Mesenchymal stem cell (in vitro differentiated cells and primary cell): ENCODE measurements around the gene CDHR5.

Experiments
- DNase-seq: peaks from one replicate; pipeline ENCODE4 v3.0.0-alpha.2; 2013
- H2AFZ ChIP-seq: one replicate; pipeline ENCODE4 v1.6.1; 2013; ENCODE audit warnings: low read depth, mild to moderate bottlenecking, control low read depth, inconsistent platforms, low read length, moderate library complexity
- H2AK5ac ChIP-seq: 2 replicates; pipeline ENCODE4 v1.6.1; 2013; ENCODE audit warnings: low read length, moderate library complexity, mild to moderate bottlenecking, inconsistent platforms; ENCODE audit not compliant: severe bottlenecking
- H2BK120ac ChIP-seq: one replicate; pipeline ENCODE4 v1.6.1; 2013; ENCODE audit warnings: low read depth, mild to moderate bottlenecking, inconsistent platforms, low read length, moderate library complexity
- H2BK12ac ChIP-seq, 2 experiments: one replicate each; pipeline ENCODE4 v1.6.1; 2013; ENCODE audit warnings: inconsistent platforms in 2 of 2, low read length in 2 of 2, mild to moderate bottlenecking in 2 of 2, moderate library complexity in 2 of 2, control low read depth in 1 of 2
- H2BK15ac ChIP-seq: one replicate; pipeline ENCODE4 v1.6.1; 2013; ENCODE audit warnings: mild to moderate bottlenecking, low read depth, inconsistent platforms; ENCODE audit not compliant: poor library complexity, severe bottlenecking
- H2BK5ac ChIP-seq: 2 replicates; pipeline ENCODE4 v1.6.1; 2013; ENCODE audit warnings: low read depth, mild to moderate bottlenecking, low read length, control low read depth, inconsistent platforms; ENCODE audit not compliant: poor library complexity, severe bottlenecking
- H3K14ac ChIP-seq, 2 experiments: one replicate each; pipeline ENCODE4 v1.6.1; 2013; ENCODE audit warnings: inconsistent platforms in 2 of 2, low read length in 2 of 2, control low read depth in 1 of 2, mild to moderate bottlenecking in 1 of 2, moderate library complexity in 1 of 2
- H3K18ac ChIP-seq, 2 experiments: one replicate each; pipeline ENCODE4 v1.6.1; 2013; ENCODE audit warnings: inconsistent platforms in 2 of 2, low read length in 2 of 2, control low read depth in 1 of 2, low read depth in 1 of 2, mild to moderate bottlenecking in 1 of 2
- H3K23ac ChIP-seq, 2 experiments: one replicate each; pipeline ENCODE4 v1.6.1; 2013; ENCODE audit warnings: inconsistent platforms in 2 of 2, low read length in 2 of 2, mild to moderate bottlenecking in 2 of 2, moderate library complexity in 2 of 2, control low read depth in 1 of 2
- H3K27ac ChIP-seq: 2 replicates; pipeline ENCODE4 v1.5.1; 2013; ENCODE audit warnings: mild to moderate bottlenecking, moderate library complexity, low read length, control low read depth, inconsistent platforms; ENCODE audit not compliant: poor library complexity, severe bottlenecking
- H3K27me3 ChIP-seq, 2 experiments: 2 replicates each; pipeline versions ENCODE4 v1.6.1 to v1.7.0; 2013; ENCODE audit warnings: low read length in 2 of 2, mild to moderate bottlenecking in 2 of 2, moderate library complexity in 2 of 2, control low read depth in 1 of 2, inconsistent platforms in 1 of 2; ENCODE audit not compliant: control insufficient read depth in 1 of 2, insufficient read depth in 1 of 2
- H3K36me3 ChIP-seq, 2 experiments: 2 replicates each; pipeline versions ENCODE4 v1.6.1 to v1.7.0; 2013; ENCODE audit warnings: low read length in 2 of 2, control low read depth in 1 of 2, inconsistent platforms in 1 of 2, low read depth in 1 of 2, mild to moderate bottlenecking in 1 of 2; ENCODE audit not compliant: insufficient read depth in 2 of 2, control insufficient read depth in 1 of 2
- H3K4ac ChIP-seq, 2 experiments: one replicate each; pipeline ENCODE4 v1.6.1; 2013; ENCODE audit warnings: inconsistent platforms in 2 of 2, low read length in 2 of 2, mild to moderate bottlenecking in 2 of 2, moderate library complexity in 2 of 2, control low read depth in 1 of 2, low read depth in 1 of 2
- H3K4me1 ChIP-seq: 2 replicates; pipeline ENCODE4 v1.6.1; 2013; ENCODE audit warnings: low read depth, low read length, control low read depth; ENCODE audit not compliant: control insufficient read depth, insufficient read depth
- H3K4me2 ChIP-seq: 2 replicates; pipeline ENCODE4 v1.6.1; 2013; ENCODE audit warnings: low read length, mild to moderate bottlenecking, inconsistent platforms; ENCODE audit not compliant: poor library complexity, severe bottlenecking
- H3K4me3 ChIP-seq, 2 experiments: 2 replicates each; pipeline versions ENCODE4 v1.5.1 to v1.7.0; 2013; ENCODE audit warnings: low read length in 2 of 2, mild to moderate bottlenecking in 2 of 2, control low read depth in 1 of 2, low read depth in 1 of 2; ENCODE audit not compliant: insufficient read depth in 1 of 2
- H3K79me1 ChIP-seq: replicated peaks from 2 replicates; pipeline ENCODE4 v1.6.1; 2013; ENCODE audit warnings: mild to moderate bottlenecking, control low read depth, low read length, inconsistent platforms; ENCODE audit not compliant: poor library complexity, severe bottlenecking
- H3K9ac ChIP-seq: 2 replicates; pipeline ENCODE4 v1.7.0; 2013; ENCODE audit warnings: mild to moderate bottlenecking, low read length, moderate library complexity
- H3K9me3 ChIP-seq: 2 replicates; pipeline ENCODE4 v1.7.0; 2013; ENCODE audit warnings: mild to moderate bottlenecking, low read length; ENCODE audit not compliant: control insufficient read depth
- H4K8ac ChIP-seq: one replicate; pipeline ENCODE4 v1.6.1; 2013; ENCODE audit warnings: inconsistent platforms, mild to moderate bottlenecking, low read length, moderate library complexity
- H4K91ac ChIP-seq: one replicate; pipeline ENCODE4 v1.6.1; 2013; ENCODE audit warnings: mild to moderate bottlenecking, low read length, inconsistent platforms
- WGBS: methylation state at CpG from one replicate; pipeline ENCODE4 v1.1.7; 2013; ENCODE audit warnings: mixed read lengths; 5-methylcytosine and 5-hydroxymethylcytosine counted together

The CDHR5 gene

DNA sequence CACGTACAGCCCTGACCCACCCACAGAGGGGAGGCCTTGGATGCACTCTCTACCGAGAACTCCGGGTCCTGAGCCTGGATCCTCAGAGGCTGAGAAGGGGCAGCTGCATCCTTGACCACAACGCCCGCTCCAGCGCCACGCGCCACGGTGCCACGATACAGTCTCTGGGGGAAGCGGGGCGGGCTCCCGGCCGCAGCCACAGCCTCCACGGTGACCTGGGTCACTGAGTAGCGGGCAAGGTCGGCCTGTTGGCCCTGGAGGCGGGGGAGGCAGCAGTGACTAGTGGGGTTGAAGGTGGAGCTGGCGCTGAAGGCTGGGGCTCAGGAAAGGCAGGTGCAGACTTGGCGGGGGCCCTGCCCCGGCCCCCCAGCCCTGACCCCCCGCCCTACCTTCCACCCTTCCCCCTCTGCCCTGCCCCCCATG is 5.1 kb downstream of the CDHR5 start:
- Histone ChIP-seq H3K4me3 (no peak overlapping the region), H3K79me1 (peaks cover 26% of the 10 kb centered on the region), H3K27ac (no peak overlapping the region), H4K8ac (no peak overlapping the region), H2BK12ac (no peak overlapping the region), H2BK5ac (no peak overlapping the region), H3K18ac (no peak overlapping the region), H2AFZ (no peak overlapping the region), H3K4ac (no peak overlapping the region), H4K91ac (no peak overlapping the region), H3K36me3 (peaks cover 8 to 74% of the 10 kb centered on the region in 2 experiments), H3K4me2 (no peak overlapping the region), H3K4me1 (peaks cover 26% of the 10 kb centered on the region), H2BK120ac (no peak overlapping the region), H3K27me3 (peaks cover 0 to 2% of the 10 kb centered on the region in 2 experiments), H3K9ac (no peak overlapping the region), H3K9me3 (no peaks in the 10 kb centered on the region), H3K23ac (no peak overlapping the region), H2BK15ac (no peak overlapping the region), H2AK5ac (no peak overlapping the region), H3K14ac (no peak overlapping the region)
- 96% methylated on average over 16 of the region's 22 CpGs for WGBS
- no peak for DNase-seq

DNA sequence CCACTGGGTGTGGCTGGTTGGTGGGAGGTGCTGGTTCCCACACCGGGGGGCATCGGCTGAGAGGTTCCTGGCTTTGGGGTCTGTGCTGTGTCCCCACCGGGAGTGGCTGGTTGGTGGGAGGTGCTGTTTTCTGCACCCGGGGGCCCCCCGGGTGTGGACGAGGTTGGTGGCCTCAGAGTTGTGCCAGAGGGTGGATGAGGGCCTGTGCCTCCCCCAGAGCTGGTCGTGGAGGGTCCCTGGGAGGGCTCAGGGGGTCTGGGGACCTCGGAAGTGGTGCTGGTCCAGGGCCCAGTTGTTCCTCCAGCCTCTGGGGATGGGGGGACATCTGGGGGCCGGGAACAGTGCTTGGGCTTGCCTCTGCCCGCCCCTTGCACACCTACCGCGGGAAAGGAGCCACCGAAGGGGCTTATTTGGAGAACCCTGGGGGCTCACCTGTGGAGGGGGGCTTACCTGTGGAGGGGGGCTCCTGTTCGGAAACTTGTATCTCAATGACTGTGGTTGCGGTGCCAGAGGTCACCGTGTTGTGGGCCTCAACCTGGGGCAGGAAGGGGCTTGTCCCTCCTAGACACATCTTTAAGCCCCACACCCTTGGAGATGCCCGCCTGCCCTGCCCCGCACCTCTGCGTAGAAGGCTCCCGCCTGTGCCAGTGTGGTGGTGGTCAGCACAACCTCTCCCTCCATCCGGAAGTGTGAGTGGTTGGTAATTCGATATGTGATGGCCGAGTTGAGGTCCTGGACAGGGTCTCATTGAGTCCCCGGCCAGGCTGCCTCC is 5.7 kb downstream of the CDHR5 start:
- Histone ChIP-seq H3K4me3 (peak overlapping the region in 1 of 2 experiments; percentile 26), H3K23ac (no peak overlapping the region), H2BK5ac (no peak overlapping the region), H2AFZ (no peak overlapping the region), H3K18ac (no peak overlapping the region), H4K91ac (no peak overlapping the region), H3K4me2 (no peak overlapping the region), H3K4me1 (peaks cover 29% of the 10 kb centered on the region), H3K9ac (no peak overlapping the region), H2BK120ac (no peak overlapping the region), H3K27ac (no peak overlapping the region), H2BK12ac (no peak overlapping the region), H3K27me3 (no peaks in the 10 kb centered on the region), H4K8ac (no peak overlapping the region), H3K36me3 (peaks cover 8 to 74% of the 10 kb centered on the region in 2 experiments), H2AK5ac (no peak overlapping the region), H2BK15ac (no peak overlapping the region), H3K4ac (no peak overlapping the region), H3K14ac (no peak overlapping the region), H3K9me3 (no peaks in the 10 kb centered on the region), H3K79me1 (peaks cover 30% of the 10 kb centered on the region)
- no peak for DNase-seq
- WGBS = 94% methylated on average over 22 of the region's 24 CpGs

DNA sequence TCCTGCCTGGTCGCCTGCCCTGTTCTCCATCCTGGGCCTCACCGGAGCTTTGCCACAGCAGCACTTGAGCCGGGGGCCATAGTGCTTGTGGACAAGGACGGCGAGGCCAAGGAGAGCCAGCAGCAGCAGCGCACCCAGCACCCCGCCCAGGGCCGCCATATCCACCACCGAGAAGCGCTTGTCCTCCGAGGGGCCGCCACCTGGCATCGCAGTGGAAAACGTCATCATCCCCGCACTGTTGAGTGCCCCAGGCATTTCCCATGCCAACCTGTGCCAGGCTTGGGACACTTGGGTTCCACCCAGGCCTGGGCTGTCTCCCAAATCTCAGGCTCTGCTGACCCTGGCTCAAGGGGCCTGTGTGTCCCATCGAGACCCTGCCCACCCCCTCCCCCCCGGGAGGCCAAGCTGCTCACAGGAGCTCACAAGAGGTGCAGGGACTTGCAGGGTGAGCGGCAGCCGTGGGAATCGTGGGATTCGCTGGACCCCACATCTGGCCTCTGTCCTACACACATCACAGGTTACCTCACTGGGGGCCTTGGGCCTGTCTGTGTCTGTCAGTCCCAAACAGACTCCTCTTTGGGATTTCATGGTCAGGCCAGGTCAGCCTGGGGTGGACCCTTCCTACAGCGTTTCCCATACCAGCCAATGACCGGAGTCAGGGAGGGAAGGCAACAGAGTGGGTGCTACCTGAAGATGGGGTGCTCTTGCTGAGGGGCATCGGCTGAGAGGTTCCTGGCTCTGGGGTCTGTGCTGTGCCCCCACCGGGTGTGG is 6.7 kb downstream of the CDHR5 start:
- WGBS = 94% methylated on average over 25 of the region's 25 CpGs
- H2BK5ac ChIP-seq = no peak overlapping the region
- no peak for DNase-seq
- H3K4me2 ChIP-seq = no peak overlapping the region
- H3K18ac ChIP-seq = no peak overlapping the region
- no peak overlapping the region for H2AK5ac ChIP-seq
- H3K14ac ChIP-seq = no peak overlapping the region
- no peak overlapping the region for H3K4ac ChIP-seq
- no peak overlapping the region for H2BK15ac ChIP-seq
- no peak overlapping the region for H3K4me3 ChIP-seq
- no peak overlapping the region for H4K8ac ChIP-seq
- no peak overlapping the region for H2BK120ac ChIP-seq
- peaks cover 32% of the 10 kb centered on the region for H3K79me1 ChIP-seq
- H2BK12ac ChIP-seq = no peak overlapping the region
- H3K36me3 ChIP-seq = peaks cover 11 to 76% of the 10 kb centered on the region in 2 experiments
- H2AFZ ChIP-seq = no peak overlapping the region
- H3K4me1 ChIP-seq = peaks cover 35% of the 10 kb centered on the region
- no peak overlapping the region for H4K91ac ChIP-seq
- H3K27me3 ChIP-seq = no peaks in the 10 kb centered on the region
- no peak overlapping the region for H3K9ac ChIP-seq
- no peaks in the 10 kb centered on the region for H3K9me3 ChIP-seq
- H3K23ac ChIP-seq = no peak overlapping the region
- no peak overlapping the region for H3K27ac ChIP-seq

DNA sequence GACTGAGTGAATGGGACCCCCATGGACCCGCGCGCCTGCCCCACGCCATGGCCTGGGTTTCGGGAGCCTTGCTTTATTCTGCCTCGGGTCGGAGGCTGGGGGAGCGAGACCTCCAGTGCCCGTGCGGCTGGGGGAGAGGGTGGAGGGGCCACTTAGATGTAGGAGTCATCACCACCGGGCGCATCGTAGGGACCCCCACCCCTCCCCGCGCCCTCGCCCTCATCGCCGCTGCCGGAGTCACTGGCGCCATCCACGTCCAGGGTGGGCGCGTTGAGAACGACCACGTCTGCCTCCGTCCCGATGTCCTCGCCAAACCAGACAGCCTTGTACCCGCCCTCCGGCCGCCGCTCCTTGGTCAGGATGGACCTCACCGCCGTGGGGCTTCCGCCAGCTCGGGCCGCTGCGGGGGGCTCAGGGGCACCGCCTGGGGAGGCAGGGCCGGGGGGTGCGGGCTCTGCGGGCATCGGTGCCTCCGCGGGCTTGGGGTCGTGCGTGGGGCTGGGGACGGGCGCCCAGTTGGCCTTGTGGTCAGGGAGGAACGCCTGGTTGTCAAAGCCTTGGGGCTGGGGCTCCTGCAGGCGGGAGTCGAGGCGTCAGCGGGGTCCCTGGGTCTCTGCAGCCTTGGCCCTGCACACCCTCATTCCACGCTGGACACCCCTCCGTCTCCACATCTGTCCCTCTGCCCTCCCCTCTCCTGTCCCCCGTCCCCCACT is 7.4 kb downstream of the CDHR5 start:
- Histone ChIP-seq H2BK120ac (no peak overlapping the region), H3K4me2 (no peak overlapping the region), H3K9ac (no peak overlapping the region), H2BK5ac (no peak overlapping the region), H3K4me3 (no peak overlapping the region), H3K4me1 (peaks cover 37% of the 10 kb centered on the region), H2AFZ (no peak overlapping the region), H3K4ac (no peak overlapping the region), H2BK15ac (no peak overlapping the region), H4K91ac (peak overlapping the region; percentile 8), H2BK12ac (no peak overlapping the region), H3K27ac (no peak overlapping the region), H3K36me3 (peaks cover 19 to 83% of the 10 kb centered on the region in 2 experiments), H3K9me3 (no peaks in the 10 kb centered on the region), H3K18ac (no peak overlapping the region), H2AK5ac (no peak overlapping the region), H3K23ac (no peak overlapping the region), H3K27me3 (no peaks in the 10 kb centered on the region), H3K79me1 (peaks cover 34% of the 10 kb centered on the region), H3K14ac (no peak overlapping the region), H4K8ac (no peak overlapping the region)
- 95% methylated on average over 51 of the region's 57 CpGs for WGBS
- DNase-seq = no peak
